NT2/D1 (cell line): ENCODE data around the gene RNF32.

ENCODE experiments used
- SUZ12 ChIP-seq: IDR thresholded peaks from 2 replicates; pipeline ENCODE4 v1.6.1; 2011; ENCODE audit not compliant: insufficient read length, insufficient read depth; ENCODE audit errors: extremely low read depth
- YY1 ChIP-seq: IDR thresholded peaks from 2 replicates; pipeline ENCODE4 v1.6.1; 2011; ENCODE audit not compliant: insufficient read length, insufficient read depth
- ZNF274 ChIP-seq: IDR thresholded peaks from 2 replicates; pipeline ENCODE4 v1.6.1; 2011; ENCODE audit warnings: mild to moderate bottlenecking, low read depth, low read length

DNA sequence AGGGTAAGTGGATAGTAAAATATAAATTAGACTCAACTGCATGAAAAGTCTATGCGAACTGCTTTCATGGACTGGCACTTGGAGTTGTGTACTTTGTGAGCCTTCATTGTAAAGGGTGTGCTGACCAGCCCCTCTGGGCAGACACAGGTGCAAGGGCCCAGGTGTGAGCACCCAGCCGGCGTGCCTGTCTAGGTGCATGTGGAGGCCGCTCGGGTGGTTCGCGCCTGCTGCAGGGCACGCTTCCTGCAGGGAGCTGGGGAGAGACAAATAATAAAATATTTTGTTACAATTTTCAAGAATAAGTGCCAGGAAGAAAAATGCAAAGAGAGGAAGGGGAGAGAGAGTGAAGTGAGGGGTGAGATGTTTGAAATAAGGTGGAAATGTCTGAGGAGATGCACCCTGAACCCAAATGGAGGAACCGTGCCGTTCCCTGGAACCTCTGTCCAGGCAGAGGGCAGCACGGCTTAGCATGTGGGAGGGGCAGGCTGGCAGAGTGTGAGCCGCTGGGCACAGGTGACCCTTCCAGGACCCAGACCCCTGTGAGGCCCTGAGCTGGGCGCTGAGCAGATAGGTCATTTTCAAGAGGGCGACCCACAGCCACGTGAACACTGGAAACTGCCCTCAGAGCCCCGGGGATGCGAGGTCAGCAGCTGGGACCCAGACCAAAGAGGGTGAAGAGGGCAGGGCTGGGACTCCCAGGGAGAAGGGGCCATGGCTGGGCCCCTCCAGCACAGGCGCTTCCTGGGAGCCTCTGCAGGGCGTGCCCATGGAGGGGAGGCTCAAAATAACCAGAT lies 28.7 kb downstream of the RNF32 start:
- no peak for TF ChIP-seq YY1
- no peak for TF ChIP-seq SUZ12
- TF ChIP-seq ZNF274: no peak
